GM21526 (cell line): Measurements from ENCODE around the gene SCFD2.

Source experiments
- ATAC-seq: cut with Tn5 transposase; IDR thresholded peaks from one replicate; pipeline ENCODE4 v1.9.1; 2021; ENCODE audit warnings: moderate library complexity; ENCODE audit not compliant: unreplicated experiment, low FRiP score

SCFD2 gene

DNA sequence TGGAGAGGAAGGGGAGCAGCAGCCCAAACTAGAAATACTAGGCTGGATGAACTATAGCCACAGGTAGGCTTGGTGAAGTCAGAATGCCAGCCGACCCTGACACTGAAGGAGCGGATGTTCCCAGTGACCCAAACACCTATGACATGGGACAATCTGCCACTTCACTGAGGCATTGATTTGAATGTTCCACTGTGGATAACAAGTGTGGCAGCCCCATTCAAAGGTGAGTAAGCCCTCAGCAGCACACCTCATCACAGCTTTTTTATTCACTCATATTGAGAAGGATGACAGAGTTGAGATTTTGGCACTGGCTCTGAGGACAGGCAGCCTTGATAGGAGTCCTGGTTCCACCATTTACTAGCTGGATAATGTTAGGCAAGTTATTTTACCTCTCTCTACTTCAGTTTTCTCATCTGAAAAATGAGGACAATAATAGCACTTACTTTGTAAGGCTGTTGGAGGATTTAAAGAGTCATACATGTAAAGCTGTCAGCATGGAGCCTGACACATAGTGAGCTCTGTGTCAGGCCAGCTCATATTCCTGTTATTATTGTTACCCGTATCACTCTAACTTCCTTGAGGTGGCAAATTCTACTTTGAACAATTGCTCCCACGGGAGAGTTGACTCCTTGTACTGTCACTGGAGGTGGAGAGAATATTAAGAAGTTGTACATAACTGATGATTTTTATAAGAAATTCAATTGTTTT, 389.2 kb downstream of the SCFD2 start:
- ATAC-seq: no peak

DNA sequence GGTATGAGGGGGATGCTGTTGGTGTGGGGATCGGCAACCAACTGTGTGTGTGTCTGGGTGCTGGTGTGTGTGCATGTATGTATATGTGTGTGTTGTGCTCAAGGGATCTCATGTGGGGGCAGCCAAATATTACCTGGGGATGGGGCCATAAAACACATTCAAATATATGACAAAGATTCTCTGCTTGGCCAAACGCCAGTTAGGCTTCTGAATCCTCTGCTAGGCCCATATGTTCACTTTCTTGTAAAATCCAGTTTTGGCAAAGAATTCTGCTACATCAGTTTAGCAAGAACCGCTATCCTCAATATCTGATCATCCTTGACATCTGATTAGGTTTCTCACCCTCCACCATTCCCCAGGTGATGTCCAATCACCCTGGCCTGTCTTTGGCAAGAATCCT, 397.2 kb downstream of the SCFD2 start:
- ATAC-seq: no peak

DNA sequence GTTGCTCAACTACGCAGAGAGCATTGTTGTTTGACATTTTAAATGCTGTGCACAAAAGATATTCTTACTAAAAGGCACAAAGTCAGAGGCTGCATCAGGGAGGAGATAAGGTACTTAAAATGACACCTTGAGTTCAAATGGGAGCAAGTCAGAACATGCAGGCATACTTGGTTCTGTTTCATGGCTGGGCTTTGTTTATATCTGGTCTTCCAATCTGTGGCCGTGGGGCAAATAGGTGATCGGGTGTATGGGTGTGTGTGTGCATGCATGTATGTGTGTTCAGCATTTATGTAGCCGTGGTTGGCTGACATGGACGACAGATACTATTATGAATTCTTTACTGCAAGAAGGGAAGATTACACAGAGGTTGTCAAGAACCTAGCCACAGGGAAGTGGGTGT, 397.6 kb downstream of the SCFD2 start:
- no peak for ATAC-seq

DNA sequence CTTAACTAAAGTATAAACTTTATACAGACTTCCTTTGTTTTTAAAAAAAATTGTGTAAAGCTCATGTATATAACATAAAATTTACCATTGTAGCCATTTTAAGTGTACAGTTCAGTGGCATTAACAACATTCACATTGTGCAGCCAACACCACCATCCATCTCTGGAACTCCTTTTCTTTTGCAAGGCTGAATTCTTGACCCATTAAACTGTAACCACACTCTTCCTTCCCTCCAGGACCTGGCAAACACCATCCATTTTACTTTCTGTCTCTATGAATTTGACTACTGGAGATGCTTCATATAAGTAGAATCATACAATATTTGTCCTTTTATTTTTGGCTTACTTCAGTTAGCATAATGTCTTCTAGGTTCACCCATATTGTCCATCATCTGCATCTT, 399.1 kb downstream of the SCFD2 start:
- no peak for ATAC-seq

DNA sequence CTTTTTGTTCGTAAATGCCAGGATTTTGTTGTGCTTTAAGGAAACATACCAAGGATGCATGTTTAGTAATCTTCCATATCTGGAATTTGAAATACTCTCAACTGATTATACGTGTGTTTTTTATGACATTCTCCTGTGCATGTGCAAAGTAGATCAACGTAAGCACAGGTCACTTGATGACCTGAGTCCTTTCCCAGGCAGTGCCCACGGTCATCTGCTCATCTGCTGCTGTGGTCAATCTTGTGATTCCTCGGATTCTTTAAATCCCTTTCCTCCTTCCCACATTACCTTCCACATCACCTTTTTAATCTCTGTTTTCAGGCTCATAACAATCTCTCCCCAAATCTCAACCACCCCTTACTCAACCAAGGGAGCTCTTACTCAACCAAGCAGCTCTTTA, 399.7 kb downstream of the SCFD2 start:
- ATAC-seq: no peak

DNA sequence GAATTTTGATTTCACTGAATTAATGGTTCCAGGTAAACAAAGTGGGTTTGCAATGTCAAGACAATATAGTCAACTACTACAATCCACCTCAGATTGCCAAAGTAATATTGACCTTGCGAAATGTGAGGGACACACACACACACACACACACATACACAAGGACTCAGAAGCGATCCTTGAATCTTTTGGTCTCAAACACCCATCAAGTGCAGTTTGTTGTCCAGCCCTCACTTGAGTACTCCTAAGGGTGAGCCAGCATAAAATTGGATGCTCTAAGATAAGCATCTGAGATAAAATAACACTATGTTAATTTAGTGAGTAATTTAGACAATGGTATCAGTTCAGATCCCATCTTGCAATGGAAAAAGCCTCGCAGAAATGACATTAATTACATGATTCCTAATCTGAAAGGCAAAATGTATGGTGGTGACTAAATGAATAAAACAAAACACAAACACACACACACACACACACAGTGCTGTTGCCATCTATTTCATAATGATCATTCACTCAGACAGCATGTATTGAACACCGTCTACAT, 401.2 kb downstream of the SCFD2 start:
- no peak for ATAC-seq

DNA sequence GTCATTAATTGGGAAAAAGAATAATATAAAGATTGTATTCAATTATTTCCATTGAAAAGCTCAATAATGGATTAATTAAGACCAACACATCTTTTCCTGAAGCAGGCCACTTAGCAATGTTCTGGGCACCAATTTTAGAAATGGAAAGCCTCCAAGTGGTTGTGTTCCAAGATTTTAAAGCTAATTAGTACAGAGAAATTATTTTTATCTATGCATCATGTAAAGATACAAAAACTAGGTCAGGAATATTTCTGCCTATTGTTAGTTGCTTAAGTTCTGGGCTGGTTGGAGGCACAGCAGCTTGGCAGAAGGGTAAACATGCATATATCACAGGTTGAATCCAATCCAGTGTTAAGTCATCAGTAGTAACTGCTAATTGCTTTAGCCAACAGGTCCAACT, 401.9 kb downstream of the SCFD2 start:
- no peak for ATAC-seq

DNA sequence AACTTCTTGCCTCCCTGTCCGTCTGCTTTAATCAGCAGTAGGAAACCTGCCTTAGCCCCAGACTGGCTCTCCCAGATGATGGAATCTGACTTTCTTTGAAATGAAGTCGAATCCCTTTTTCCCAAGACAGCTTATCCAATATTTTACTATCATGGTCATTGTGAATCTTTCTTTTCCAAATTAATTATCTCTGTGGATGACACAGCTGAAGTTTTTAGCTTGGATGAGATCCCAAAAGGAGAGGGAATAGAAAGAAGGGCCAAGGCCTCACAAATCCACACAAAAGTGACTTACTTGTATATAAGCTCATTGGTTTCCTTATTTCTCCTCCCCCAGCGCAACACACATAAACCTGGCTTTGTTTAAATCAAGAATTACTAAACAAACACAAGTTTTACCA, 403.1 kb downstream of the SCFD2 start:
- no peak for ATAC-seq

DNA sequence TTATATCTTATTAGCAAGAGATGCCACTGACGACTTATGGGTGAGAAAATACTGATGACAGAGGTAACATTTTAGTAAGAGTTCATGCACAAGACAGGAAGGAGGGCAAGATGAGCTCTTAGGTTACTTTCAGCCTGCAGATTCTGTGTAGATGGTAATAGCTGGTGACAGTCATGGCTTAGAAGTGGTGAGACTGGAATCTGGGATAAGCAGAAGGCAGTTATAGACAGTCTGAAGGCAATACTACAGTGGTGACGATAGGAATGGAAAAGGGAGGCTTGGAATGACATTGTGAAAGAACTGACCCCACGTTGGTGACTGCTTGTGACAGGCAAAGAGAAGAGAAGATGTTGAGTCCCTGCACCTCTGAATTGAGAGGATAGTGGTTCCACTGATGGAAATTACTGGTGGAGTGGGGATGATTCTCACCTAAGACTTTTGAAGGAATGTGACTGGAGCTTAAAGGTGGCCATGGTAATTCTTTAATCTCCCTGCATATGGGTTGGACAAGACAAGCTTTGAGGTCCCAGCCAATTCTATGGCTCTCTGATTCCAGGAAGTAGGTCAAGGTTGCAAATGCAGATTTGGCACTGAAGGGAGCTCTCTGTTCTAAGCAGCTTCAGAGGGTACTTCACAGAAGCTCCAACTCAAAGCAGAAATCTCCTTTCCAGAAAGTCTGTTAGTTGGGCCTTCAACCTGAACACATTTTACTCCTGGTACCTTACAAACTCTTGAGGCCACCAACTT, 404.0 kb downstream of the SCFD2 start:
- ATAC-seq: no peak

DNA sequence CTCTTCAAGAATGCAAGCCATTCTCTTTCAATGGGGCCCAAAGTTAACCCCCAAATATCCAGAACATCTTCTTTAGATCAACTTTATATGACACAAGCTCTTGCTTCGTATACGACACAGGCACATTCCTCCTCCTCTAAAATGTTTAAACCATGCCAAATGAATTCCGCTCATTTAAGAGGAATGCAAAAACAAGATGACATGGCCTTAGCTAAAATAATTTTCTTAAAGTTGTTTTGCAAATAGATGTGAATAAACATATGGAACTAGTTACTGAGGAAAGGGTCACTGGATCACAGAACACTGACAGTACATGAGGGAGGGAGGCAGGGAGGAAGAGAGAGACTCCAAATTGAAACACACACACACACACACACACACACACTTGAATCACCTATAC, 406.3 kb downstream of the SCFD2 start:
- ATAC-seq: no peak

DNA sequence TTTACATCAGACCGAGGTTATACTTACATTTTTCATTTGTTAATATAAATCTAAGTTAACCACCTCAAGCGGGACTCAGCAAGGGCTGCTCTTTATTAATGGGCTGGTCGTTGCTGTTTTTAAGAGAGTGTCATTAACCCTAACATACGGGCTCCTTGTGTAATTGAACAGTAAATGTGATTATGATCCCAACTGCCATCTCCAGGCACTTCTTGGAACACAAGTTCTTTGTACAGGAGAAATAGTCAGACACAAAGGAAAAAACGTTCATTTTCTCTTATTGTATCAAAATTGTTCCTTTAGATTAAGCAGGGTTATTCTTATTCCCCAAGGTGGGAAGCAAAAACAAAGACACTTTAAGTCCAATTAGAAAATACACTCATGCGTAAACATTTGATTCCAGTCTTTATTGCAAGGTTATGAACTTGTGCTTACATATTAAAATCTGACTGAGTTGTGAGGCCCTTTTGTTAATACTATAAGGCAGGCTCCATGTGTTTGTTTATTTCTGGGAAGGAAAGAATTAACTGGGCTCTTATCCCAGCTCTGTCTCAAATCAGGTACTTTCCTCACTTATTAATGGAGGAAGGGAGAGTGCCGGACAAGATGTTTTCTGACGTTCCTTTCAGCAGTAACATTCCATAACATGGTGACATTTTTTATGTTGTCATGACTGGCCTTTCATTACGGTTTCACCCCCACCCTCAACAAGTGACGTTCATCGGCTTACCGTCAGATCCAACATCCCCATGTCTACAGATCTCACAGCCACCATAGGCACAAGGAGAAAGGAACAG, 407.8 kb downstream of the SCFD2 start:
- ATAC-seq: no peak

DNA sequence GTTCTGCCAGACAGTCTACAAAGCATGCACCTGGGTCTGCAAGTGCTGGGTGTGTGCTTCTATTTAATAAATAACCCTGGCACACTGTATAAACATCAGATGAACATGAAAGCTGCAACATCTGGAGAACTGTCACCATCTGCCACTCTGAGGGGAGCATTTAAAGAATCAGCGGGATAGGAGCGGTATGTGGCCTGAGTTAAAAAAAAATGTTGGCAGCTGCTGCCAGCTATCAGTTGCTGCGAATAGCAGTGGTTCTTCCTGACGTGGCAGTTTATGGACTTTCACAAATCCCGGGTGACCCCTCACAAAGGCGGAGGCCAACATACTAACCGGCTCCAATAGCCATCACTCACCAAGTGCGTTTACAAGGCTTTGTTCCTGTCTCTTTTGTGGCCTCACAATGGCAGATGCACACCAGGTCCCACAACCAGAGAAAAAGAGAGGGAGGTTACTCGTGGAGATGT, 408.6 kb downstream of the SCFD2 start:
- no peak for ATAC-seq

DNA sequence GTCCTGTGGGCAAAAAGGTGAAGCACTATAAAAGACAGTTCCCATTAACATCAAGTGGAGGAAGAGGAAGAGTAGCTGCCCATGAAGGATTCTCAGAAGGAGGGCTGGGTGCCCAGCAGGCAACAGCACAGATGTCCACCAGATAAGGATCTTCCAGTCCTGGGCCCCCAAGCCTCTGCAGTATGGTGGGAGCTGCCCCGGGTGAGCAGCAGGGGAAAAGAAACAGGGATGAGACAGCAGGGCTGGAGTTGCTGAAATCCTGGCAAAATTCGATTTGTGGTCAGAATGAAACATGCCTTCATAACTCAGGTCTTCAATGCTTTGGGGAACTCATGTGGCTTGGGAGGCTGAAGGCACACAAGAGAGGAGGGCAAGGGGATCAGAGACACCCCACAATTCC, 409.2 kb downstream of the SCFD2 start:
- no peak for ATAC-seq

DNA sequence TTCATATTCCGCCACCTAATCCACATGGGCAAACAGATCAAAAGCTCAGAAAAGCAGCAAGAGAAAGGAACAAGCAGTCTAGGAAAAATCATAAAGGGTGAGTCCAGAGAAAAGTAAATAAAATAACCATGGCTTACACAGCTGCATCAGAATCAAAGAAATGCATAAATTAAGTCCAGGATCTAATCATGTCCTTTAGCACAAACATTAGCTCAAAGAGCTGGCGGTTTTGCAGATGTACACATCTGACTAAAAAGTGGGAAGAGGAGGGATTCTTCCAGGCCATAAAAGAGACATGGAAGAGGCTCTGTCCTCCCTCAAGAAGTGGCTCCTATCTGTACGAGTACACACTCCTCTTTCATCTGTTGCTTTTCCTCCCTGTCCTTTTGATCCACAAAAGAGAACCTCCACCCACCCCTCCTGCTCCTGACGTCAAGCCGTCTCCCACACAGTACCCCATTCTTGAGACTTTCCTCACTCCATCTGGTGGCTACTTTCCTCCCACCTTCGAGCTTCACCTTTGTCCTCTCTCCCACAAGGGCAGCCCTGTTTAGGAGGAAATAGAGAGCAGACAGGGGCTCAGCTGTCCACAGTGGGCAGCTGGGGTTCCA, 411.2 kb downstream of the SCFD2 start:
- no peak for ATAC-seq

DNA sequence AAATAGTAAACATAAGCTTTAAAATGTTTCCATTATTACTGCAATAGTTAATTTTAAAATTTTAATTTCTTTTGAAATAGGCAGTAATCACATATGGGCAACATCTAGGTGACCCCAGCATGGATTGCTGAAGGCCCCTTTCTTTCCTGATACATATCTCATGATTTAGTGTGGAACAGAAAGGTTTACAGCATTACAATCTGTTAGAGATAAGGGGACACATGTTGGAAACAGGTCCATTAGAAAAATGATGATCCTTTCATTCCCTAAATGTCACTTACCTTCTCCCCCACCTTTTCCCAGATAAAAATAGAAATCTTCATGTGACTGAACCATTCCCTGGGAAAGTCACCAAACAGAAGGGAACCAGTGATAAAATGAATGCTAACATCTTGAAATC, 413.3 kb downstream of the SCFD2 start:
- no peak for ATAC-seq

DNA sequence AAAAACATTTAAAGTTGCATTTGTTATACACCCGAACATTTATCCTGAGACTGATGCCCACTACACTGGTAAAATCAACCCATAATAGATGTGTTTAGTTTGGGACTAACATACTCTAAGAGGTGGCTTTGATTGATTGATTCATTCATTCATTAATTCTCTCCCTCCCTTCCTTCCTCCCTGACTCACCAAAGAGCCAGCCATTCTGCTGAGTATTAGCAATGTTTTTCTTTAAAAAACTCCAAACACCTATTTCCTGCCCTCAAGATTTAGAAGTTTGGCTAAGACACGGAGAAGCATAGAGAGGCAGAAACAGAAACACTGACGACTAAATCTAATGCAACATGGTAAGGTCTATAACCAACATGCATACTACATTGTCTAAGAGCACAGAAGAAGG, 414.8 kb downstream of the SCFD2 start:
- no peak for ATAC-seq

DNA sequence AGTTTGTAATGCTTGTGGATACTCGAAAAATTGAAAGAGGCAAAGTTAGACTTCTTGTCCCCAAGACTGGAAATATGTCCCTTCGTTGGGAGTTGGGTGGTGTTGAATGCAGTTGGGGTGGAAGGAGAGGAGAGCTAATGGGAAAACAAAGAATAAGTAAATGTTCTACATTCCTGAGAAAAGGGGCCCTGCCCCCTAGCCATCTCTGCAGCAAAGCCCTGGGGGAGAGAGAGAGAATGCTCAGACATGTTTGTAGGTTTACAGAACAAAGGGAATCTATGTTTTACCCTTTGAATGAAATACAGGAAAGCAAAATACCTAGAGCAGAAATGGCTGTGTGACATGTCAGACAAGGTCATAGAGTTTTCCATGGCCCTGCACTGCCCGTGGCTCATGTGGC, 415.6 kb downstream of the SCFD2 start:
- ATAC-seq: no peak

DNA sequence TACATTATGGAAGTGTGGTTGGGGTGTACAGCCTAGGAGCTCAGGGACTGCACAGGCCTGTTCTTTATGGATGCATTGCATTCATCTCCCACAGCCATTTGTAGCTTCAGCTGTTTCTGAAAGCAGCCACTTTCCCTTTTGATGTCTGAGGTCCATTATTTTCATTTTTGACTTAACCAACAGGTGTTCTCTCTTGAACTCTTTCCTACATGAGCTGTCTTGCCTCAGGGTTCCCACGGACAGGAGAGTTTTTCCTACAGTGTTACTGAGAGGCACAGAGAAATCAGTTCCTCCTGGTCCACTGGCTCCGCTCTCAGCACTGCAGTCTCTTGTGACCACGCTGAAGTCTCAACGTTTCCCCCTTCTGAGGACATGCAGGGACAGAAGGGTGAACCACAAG, 416.5 kb downstream of the SCFD2 start:
- no peak for ATAC-seq

DNA sequence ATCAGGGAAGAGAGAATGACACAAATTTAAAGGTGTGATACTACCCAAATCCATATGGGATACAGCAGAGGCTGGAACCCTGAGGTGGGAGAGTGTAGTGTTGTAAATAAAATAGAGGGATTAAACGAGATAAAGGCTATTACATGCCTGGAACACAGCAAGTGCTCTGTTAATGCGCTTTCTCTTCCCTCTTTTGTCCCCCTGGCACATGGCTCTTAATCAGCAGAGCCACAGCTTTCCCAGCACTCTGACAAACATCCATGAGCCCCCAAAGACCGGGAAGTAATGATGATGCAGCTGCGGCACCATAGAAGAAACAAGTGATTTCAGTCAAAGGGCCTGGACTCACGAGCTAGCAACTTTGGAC, 417.8 kb downstream of the SCFD2 start:
- ATAC-seq: no peak

DNA sequence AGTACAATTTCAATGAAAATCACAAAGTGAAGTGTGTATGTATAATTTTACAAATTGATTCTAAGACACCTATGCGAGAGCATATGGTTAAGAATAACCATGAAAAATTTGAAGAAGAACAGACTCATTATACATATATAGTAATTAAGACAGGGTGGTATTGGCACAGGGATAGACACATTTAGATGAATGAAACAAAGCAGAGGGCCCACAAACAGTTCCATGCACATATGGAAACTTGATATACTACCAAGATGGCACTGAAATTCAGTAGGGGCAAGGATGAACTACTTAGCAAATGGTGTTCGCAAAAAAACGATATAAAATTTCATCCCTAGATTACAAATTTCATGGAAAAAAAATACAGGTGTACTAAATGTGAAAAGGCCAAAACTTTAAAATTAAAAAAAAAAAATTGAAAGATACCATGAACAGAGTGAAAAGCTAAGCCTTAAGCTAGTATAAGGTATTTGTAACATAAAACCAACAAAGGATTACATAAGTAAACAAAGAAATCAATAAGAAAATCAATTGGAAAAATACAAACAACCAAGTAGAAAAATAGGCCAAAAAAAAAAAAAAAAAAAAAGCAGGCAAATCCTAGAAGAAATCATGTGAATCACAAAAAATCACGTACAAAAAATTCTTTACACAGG, 418.3 kb downstream of the SCFD2 start:
- no peak for ATAC-seq
